HG03571 (cell line): ENCODE data around the gene XRCC1.
"Not testable (repeated sequence)": the region's sequence is repeated elsewhere in the genome, so short reads cannot be mapped to it uniquely, and the experiment has no call there.

Experiments used
- ATAC-seq: cut with Tn5 transposase; IDR thresholded peaks from one replicate; pipeline ENCODE4 v1.9.1; 2021; ENCODE audit not compliant: unreplicated experiment

XRCC1 gene

GRCh38 chr19:43524922-43525835 lies 50.1 kb downstream of the XRCC1 start:
- no peak for ATAC-seq

DNA sequence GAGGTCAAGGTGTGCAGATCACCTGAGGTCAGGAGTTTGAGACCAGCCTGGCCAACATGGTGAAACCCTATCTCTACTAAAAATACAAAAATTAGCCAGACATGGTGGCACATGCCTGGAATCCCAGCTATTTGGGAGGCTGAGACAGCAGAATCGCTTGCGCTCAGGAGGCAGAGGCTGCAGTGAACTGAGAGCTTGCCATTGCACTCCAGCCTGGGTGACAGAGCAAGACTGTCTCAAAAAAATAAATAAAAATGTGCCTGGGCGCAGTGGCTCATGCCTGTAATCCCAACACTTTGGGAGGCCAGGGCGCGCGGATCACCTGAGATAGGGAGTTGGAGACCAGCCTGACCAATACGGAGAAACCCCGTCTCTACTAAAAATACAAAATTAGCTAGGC lies 51.6 kb downstream of the XRCC1 start:
- ATAC-seq, result not testable (repeated sequence)

GRCh38 chr19:43522929-43523328 lies 52.4 kb downstream of the XRCC1 start:
- ATAC-seq, result no peak

GRCh38 chr19:43519436-43520088 lies 55.8 kb downstream of the XRCC1 start:
- ATAC-seq, result no peak

DNA sequence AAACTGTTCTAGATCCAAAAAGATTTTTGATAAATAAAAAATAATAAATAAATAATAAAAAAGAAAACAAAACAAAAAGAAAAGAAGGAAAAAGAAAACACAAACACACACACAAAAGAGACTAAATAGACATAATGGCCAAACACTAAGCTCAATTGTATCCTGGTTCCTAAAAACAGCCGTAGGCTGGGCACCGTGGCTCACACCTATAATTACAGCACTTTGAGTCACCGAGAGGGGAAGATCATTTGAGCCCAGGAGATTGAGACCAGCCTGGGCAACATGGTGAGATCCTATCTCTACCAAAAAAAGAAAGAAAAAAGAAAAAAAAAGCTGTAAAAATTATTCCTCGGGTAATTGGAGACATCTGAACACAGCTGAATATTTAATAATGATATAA lies 57.3 kb downstream of the XRCC1 start:
- ATAC-seq, result no peak

DNA sequence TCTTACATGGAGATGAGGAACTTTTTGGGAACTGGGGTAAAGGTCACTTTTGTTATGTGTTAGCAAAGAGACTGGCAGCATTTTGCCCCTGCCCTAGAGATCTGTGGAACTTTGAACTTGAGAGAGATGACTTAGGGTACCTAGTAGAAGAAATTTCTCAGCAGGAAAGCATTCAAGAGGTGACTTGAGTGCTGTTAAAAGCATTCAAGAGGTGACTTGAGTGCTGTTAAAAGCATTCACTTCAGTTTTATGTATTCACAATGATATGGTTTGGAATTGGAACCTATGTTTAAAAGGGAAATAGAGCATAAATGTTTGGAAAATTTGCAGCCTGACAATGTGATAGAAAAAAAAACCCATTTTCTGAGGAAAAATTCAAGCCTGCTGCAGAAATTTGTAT lies 62.9 kb downstream of the XRCC1 start:
- not testable (repeated sequence) for ATAC-seq

DNA sequence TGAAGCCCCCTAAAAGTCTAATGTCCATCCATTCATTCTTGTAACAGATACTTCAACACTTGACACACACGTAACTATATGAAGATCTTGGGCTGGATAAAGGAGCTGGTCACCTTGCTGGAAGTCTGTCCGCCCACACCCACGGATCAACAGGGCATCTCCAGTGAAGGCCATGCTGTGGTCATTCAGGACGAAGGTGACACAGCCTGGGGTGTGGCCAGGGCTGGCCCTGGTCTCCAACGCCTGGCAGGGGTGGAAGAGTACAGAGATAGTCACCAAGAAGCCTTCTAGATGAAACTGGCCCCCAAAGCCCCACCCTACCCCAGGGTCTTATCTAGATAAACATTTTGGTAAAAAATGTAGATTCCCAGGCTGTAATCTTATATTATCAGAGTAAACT lies 64.0 kb downstream of the XRCC1 start:
- no peak for ATAC-seq

- ATAC-seq, result no peak
Measured at GRCh38 chr19:43510713-43511112, 64.6 kb downstream of the XRCC1 start.

DNA sequence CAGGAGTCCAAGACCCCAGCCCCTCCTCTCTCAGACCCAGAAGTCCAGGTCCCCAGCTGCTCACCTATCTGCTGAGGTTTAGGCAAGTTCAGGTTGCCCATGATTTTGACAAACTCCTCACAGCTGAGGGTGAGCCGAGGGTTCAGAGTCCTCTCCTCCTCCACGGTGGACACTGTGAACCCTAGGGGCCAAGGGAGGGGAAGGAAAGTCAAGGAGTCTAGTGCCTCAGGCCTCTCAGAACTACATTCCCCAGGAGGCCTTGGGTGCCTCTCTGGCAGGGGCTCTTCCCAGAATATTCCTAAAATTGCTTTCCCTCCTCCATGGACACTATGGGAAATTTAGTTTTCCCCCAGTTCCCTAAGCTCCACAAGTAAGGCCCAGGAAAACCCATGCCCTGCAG lies 67.4 kb downstream of the XRCC1 start:
- no peak for ATAC-seq

GRCh38 chr19:43506629-43507028 lies 68.7 kb downstream of the XRCC1 start:
- ATAC-seq, result no peak

- no peak for ATAC-seq
Measured at GRCh38 chr19:43505941-43506340, 69.4 kb downstream of the XRCC1 start.

DNA sequence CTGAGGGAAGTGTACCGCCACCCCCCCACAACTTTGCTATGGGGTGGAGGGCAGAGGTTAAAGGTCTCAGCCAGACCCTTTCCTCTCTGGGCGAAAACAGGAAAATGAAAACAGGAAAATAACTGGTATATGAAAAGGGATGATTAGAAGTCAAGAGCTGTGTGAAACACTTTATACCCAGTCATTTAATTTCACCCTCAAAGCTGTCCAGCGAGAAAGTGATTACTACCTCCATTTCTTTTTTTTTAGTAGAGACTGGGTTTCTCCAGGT lies 70.2 kb downstream of the XRCC1 start:
- ATAC-seq, result no peak

DNA sequence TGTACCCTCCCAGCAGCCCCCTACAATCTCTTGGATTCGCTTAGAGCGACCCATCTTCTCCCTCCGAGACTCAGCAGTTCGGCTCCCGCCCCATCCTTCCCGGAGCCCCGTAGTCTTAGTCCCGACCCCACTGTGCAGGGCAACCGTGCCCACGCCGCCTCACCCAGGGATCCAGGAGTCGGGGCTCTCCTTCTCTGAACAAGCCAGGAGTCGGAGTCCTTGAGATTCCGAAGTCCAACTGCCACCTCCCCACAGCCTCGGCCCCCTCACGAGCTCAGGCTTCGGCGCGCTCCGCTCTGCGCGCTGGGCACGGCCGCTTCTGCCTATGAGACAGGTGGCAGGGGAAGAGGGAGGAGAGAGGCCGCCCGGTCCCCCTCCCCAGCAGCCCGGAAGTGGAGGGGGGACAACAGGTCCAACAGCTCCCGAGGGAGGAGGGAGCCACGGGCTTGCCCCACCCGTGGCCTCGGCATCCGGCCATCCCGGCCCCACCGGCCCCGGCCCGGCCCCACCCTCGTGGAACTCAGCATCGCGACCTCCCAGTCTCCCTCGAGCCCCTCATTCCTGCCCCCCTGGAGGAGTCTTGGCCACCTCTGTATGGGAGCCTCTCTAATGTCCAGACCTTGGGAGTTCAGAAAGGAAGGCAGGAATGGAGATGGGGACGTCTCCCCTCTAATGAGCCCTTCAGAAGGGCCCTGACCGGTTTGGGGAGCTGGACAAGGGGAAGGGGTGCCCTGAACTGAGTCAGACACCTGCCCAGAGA lies 70.7 kb downstream of the XRCC1 start, which contains the start of gene PHLDB3:
Gene PHLDB3, minus strand, starts transcription at position 321 of the 760 bp plus-strand sequence. CDS start 628 bp downstream, outside the sequence.
- peak; percentile 12 for ATAC-seq

- ATAC-seq, result peak; percentile 87
Measured at GRCh38 chr19:43503501-43504425, 71.6 kb downstream of the XRCC1 start.

GRCh38 chr19:43502419-43502976 lies 72.8 kb downstream of the XRCC1 start:
- no peak for ATAC-seq

GRCh38 chr19:43501661-43502418 lies 73.5 kb downstream of the XRCC1 start:
- ATAC-seq, result no peak

GRCh38 chr19:43499042-43499441 lies 76.3 kb downstream of the XRCC1 start:
- ATAC-seq, result no peak

DNA sequence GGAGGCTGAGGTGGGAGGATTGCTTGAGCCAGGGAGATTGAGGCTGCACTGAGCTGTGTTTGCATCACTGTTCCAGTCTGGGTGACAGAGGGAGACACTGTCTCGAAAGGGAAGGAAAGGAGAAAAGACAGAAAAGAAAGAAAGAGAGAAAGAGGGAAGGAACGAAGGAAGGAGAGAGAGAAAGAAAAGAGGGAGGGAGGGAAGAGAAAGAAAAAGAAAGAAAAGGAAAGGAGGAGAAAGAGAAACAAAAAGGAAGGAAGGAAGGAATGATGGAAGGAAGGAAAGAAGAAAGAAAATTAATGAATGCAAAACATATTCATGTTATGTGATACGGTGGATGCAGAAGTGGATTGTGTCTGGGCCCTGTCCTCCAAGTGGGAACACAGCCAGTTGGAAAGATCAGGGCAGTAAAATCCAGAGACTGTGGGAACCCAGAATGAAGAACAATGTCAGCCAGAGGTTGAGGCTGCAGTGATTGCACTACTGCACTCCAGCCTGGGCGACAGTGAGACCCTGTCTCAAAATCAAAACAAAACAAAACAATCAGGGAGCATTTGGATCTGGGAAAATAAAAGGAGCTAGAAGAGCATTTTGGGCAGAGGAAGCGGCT lies 77.0 kb downstream of the XRCC1 start:
- no peak for ATAC-seq

GRCh38 chr19:43496960-43497359 lies 78.4 kb downstream of the XRCC1 start:
- no peak for ATAC-seq
